Measurements from ENCODE around the gene HOXD8.

DNA sequence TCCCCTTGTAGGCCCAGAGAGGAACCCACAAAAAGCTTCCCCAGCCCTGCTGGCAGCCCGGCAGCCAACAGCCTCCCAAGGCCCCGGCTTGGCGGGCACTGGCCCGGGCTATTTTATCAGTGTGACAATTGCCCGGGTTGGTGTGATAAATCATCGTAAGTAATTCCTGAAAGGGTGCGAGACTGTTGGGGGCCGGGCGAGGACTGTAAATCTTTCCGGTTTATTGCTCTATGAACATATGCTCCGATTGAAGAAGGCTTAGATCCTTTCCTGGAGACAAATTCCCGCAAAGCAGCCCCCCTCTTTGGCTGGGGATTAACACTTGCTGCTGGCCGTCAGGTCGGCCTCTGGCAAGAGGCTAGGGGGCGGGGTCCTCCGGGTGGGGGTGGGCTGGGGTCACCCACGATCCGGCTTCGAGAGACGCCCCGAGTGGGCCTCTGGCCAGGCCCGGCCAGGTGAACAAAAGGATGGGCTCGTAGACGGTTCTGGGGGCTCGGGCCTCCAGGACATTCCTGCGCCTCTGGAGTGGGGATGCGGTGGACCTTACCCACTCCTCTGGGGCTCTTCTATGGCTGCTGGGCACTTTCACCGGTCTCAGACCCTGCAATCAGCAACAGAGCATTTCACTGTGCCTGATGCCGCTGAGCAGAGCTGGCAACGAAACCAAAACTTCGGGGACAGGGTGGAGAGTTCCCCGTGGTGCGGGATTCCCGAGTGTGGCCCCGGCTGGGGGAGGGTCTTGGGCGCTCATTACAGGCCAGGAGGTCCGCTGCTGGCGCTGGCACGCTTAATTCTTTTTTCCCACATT lies 29.6 kb downstream of the HOXD8 start:
- TF ChIP-seq, protein P1, sequence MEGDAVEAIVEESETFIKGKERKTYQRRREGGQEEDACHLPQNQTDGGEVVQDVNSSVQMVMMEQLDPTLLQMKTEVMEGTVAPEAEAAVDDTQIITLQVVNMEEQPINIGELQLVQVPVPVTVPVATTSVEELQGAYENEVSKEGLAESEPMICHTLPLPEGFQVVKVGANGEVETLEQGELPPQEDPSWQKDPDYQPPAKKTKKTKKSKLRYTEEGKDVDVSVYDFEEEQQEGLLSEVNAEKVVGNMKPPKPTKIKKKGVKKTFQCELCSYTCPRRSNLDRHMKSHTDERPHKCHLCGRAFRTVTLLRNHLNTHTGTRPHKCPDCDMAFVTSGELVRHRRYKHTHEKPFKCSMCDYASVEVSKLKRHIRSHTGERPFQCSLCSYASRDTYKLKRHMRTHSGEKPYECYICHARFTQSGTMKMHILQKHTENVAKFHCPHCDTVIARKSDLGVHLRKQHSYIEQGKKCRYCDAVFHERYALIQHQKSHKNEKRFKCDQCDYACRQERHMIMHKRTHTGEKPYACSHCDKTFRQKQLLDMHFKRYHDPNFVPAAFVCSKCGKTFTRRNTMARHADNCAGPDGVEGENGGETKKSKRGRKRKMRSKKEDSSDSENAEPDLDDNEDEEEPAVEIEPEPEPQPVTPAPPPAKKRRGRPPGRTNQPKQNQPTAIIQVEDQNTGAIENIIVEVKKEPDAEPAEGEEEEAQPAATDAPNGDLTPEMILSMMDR (IDR thresholded peaks at IDR 0.05) = no peak
- TF ChIP-seq EZH2 (IDR thresholded peaks at IDR 0.05) (no peak), EZH2phosphoT487 (IDR thresholded peaks at IDR 0.05) (no peak)

Measured in neural progenitor cell (in vitro differentiated cells).